Activated effector memory CD4-positive, alpha-beta T cell treated with Interleukin-2 at 50 U/mL for 16 hours (primary cell): ENCODE measurements around the gene ZRANB2.

Experiments used
- DNase-seq: peaks from one replicate; pipeline ENCODE4 v3.0.0-alpha.2; 2020

ZRANB2 gene

GRCh38 chr1:71027991-71028390, 52.8 kb downstream of the ZRANB2 start:
- no peak for DNase-seq

DNA sequence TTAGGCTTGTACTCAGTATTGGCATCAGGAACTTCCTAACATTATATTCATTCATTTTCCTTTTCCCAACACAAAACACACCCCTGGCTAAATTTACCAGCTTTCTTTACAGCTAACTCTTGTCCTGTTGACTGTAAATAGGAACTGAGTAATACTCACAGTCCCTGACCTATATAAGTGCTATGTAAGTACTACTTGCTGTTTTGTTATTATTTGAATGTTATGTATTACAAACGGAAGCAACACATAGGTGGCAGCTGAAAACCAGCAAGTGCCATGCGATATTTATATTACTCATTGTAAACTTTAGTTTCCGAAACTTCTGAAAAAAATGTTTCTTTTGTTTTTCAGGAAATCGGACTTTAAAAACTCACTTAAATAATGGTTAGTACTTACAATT, 54.7 kb downstream of the ZRANB2 start:
- DNase-seq, result no peak

- DNase-seq, result no peak
Observed at GRCh38 chr1:71023515-71023914, 57.3 kb downstream of the ZRANB2 start.

DNA sequence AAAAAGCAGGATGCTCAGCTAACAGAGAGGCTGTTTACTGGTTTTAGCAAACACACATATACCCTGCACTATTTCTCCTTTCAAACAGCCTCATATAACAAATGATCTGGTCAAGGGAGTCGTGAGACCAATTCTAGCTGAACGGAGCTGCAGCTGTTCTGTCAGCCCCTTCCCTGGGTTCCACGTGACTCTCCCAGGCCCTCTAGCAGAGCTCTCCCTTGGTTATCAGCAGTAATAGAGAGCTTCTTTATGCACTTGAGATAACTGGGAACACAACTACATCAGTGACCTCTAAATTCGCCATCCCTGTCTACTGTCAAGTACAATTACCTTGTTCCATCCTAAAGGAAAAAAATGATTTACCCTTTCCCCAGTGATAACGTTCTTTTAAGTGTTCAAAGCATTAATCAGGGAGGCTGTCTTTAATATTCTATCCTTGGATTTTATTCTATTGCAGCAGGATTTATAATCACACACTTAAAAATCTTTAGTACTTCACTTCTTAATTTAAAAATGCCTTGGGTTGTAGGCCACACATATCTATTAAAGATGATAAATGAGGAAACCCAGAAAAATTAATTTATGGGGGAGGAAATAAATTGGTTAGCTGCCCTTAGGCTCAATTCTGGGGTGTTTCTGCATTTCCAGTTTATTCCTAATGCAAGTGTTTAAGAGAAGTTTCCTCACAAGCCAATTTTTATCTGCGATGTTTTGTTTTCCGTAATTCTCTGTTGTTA, 61.4 kb downstream of the ZRANB2 start:
- DNase-seq, result no peak

DNA sequence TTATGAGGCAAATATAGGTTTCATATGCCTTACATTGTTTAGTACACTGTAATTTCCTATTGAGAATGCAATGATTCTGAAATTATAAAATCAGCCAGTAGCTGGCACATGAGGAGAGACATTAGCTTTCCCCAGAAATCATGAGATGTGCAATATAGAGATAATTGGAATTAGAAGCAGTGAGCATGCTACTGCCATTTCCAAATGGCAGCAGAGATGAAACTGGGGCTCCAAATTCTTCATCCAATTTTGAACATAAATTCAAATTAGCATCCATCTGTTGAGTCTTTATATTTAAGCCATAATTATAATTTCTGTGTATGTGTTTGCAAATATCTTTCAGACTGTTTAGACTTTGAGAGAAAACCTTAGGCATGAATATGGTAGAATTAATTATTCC, 62.0 kb downstream of the ZRANB2 start:
- no peak for DNase-seq

- no peak for DNase-seq
Observed at GRCh38 chr1:71015745-71016144, 65.1 kb downstream of the ZRANB2 start.

DNA sequence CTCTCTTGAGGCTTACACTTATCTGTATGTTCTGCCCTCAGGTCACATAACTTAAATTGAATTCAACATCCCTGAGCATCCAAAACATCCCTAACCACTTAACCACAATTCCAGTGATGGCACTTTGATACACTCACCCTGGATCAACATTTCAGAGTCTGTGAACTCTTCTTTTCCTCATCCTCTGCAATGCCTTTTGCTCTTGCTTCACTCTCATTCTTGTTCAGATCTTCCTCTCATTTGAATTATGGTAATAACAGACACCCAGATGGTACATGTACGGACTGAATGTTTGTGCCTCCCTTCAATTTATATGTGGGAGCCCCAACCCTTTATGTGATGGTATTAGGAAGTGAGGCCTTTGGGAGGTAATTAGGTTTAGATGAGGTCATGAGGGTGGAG, 66.7 kb downstream of the ZRANB2 start:
- DNase-seq, result no peak
